HepG2 (cell line): ENCODE results near the gene DUT. TPM values are rescaled to one million over a fixed set of nuclear protein-coding genes. Genes with fewer than 3 reads are reported as not detected.

Source experiments
- ATAC-seq: fragments of 200-7000 bp; cut with Tn5 transposase; 3 replicates; pipeline ENCODE4 v1.9.1; 2020; ENCODE audit warnings: mild to moderate bottlenecking, moderate library complexity
- BruUV-seq: library from RNA; stranded (reverse); fragments of 400-500 nt; replicated peaks from 2 replicates; lab custom pipeline; 2021; lab: Mats Ljungman, UMichigan
- CTCF ChIA-PET: fragments of 300-600 bp; formaldehyde crosslinking; extraction: SDS; loops from one replicate; lab custom pipeline; 2021; ENCODE audit warnings: low total read pairs, inconsistent platforms, low intra/inter-chr PET ratio; lab: Yijun Ruan, JAX
- POLR2A ChIA-PET: fragments of 350-600 bp; sonication (Branson Sonifier 250); formaldehyde crosslinking; loops from one replicate; lab custom pipeline; 2020; ENCODE audit warnings: antibody characterized with exemption, inconsistent platforms; lab: Yijun Ruan, JAX
- DNase-seq: peaks from one replicate; pipeline ENCODE4 v3.0.0-alpha.2; 2015; ENCODE audit warnings: low spot score
- FAIRE-seq: peaks from 3 replicates; lab custom pipeline; 2011; peaks lifted over from hg19 to GRCh38; lab: Jason Lieb, UNC
- H2AFZ ChIP-seq: one replicate; pipeline ENCODE4 v1.6.1; 2011; ENCODE audit warnings: low read length, inconsistent platforms
- H3K27ac ChIP-seq: fragments of 300-600 bp; 3 replicates; pipeline ENCODE4 v1.8.0; 2011; ENCODE audit warnings: mixed run types, mild to moderate bottlenecking, mixed read lengths, low read length, inconsistent platforms; ENCODE audit not compliant: insufficient read depth; ENCODE audit errors: extremely low read length
- H3K27me3 ChIP-seq, 2 experiments: fragments of 200-600 bp in 1 of 2; 2 replicates in 1 of 2; 3 replicates in 1 of 2; pipeline versions ENCODE4 v1.6.0 to v1.8.0; 2011; ENCODE audit warnings: low read length in 2 of 2, mild to moderate bottlenecking in 2 of 2, moderate library complexity in 2 of 2, inconsistent platforms in 1 of 2; ENCODE audit not compliant: insufficient read depth in 2 of 2, control insufficient read depth in 1 of 2
- H3K36me3 ChIP-seq, 2 experiments: fragments of 200-600 bp in 1 of 2; replicated peaks in 1 of 2; 2 replicates in 1 of 2; 3 replicates in 1 of 2; pipeline versions ENCODE4 v1.5.1 to v1.8.0; 2011; ENCODE audit warnings: low read length in 2 of 2, inconsistent platforms in 1 of 2; ENCODE audit not compliant: insufficient read depth in 2 of 2, control insufficient read depth in 1 of 2
- H3K4me1 ChIP-seq: 2 replicates; pipeline ENCODE4 v1.5.1; 2012; ENCODE audit warnings: low read length, inconsistent platforms; ENCODE audit not compliant: insufficient read depth
- H3K4me2 ChIP-seq: 2 replicates; pipeline ENCODE4 v1.6.0; 2011; ENCODE audit warnings: low read depth, low read length, inconsistent platforms
- H3K4me3 ChIP-seq, 3 experiments: fragments of 200-600 bp in 1 of 3; sonication (generic), shearing (Covaris generic) in 1 of 3; replicated peaks in 1 of 3; 2 replicates each; pipeline ENCODE4 v1.5.1; 2011 to 2016; ENCODE audit warnings: low read length in 3 of 3, inconsistent platforms in 2 of 3, low read depth in 2 of 3, mild to moderate bottlenecking in 2 of 3, control low read depth in 1 of 3, mixed read lengths in 1 of 3; ENCODE audit not compliant: insufficient read depth in 1 of 3
- H3K79me2 ChIP-seq: one replicate; pipeline ENCODE4 v1.6.1; 2011; ENCODE audit warnings: low read length, inconsistent platforms; ENCODE audit not compliant: insufficient read depth
- H3K9ac ChIP-seq: 2 replicates; pipeline ENCODE4 v1.6.0; 2011; ENCODE audit warnings: mild to moderate bottlenecking, low read depth, low read length, inconsistent platforms; ENCODE audit not compliant: insufficient read depth
- H3K9me3 ChIP-seq: 2 replicates; pipeline ENCODE4 v1.5.1; 2012; ENCODE audit warnings: mild to moderate bottlenecking, low read length
- H4K20me1 ChIP-seq: 2 replicates; pipeline ENCODE4 v1.6.0; 2011; ENCODE audit warnings: inconsistent platforms, mild to moderate bottlenecking, low read length, moderate library complexity; ENCODE audit not compliant: insufficient read depth
- BRCA1 ChIP-seq: sonication (generic); formaldehyde crosslinking; IDR thresholded peaks from 2 replicates; pipeline ENCODE4 v1.4.0; 2020; ENCODE audit warnings: missing genetic modification reagents
- DMAP1 ChIP-seq: IDR thresholded peaks from 2 replicates; pipeline ENCODE4 v1.6.1; 2016
- HMG20B ChIP-seq: conservative IDR thresholded peaks from 2 replicates; pipeline ENCODE4 v1.6.1; 2016; ENCODE audit warnings: missing genetic modification reagents, missing compliant biosample characterization
- KLF13 ChIP-seq: sonication (generic); formaldehyde crosslinking; IDR thresholded peaks from 2 replicates; pipeline ENCODE4 v1.4.0; 2020; ENCODE audit warnings: mild to moderate bottlenecking, missing genetic modification reagents
- ZBTB3 ChIP-seq: sonication (generic); formaldehyde crosslinking; IDR thresholded peaks from 2 replicates; pipeline ENCODE4 v1.4.0; 2020; ENCODE audit warnings: low read depth, mild to moderate bottlenecking, moderate library complexity, missing genetic modification reagents, borderline replicate concordance
- ZNF230 ChIP-seq: sonication (generic); formaldehyde crosslinking; IDR thresholded peaks from 2 replicates; pipeline ENCODE4 v1.4.0; 2020; ENCODE audit warnings: mild to moderate bottlenecking, missing genetic modification reagents
- ZNF460 ChIP-seq: sonication (generic); formaldehyde crosslinking; IDR thresholded peaks from 2 replicates; pipeline ENCODE4 v1.5.1; 2020; ENCODE audit warnings: missing genetic modification reagents, mild to moderate bottlenecking, borderline replicate concordance
- WGBS: methylation state at CpG from one replicate; pipeline ENCODE4 v1.1.6; 2017; ENCODE audit warnings: low lambda C conversion rate; 5-methylcytosine and 5-hydroxymethylcytosine counted together
- in situ Hi-C: cut with HindIII; loops from 2 replicates; pipeline ENCODE4 v1.10.0; 2017; ENCODE audit warnings: low pct_unique_long_range_greater_than_20kb; ENCODE audit not compliant: extremely low pct_ligation_motif_present
- intact Hi-C: fragments of 100-400 bp; cut with micrococcal nuclease; formaldehyde crosslinking; loops from one replicate; pipeline ENCODE4 v1.10.0; 2022; ENCODE audit not compliant: unreplicated experiment
- polyA plus RNA-seq, 8 experiments: library from polyadenylated mRNA; depleted of rRNA in 3 of 8; stranded (reverse) in 7 of 8; unstranded in 1 of 8; fragments of >200 nt; fragmentation: Illumina TruSeq in 4 of 8; extraction: Trizol in 4 of 8; gene quantifications; 2 replicates each; pipeline versions ENCODE4 v1.2.1 to v1.2.3, GENCODE V29; 2011 to 2016; ENCODE audit warnings: low read depth in 4 of 8, missing spikeins in 1 of 8, mixed read lengths in 1 of 8; ENCODE audit not compliant: insufficient read depth in 1 of 8
- total RNA-seq, 5 experiments: library from RNA; depleted of rRNA; stranded (reverse); fragments of >200 nt; fragmentation: Illumina TruSeq; extraction: Trizol; gene quantifications; 2 replicates each; pipeline ENCODE4 v1.2.3, GENCODE V29; 2016; ENCODE audit warnings: low read depth in 1 of 5
- TF ChIP-seq, protein P1 (sequence below): IDR thresholded peaks from 2 replicates; pipeline ENCODE4 v1.6.1; 2016

Gene DUT
- total and polyA plus RNA-seq, 2 of the 13 experiments (the other 11 are each of a cell fraction or from before 2014, with no cell fraction given) = 36.7 to 131 TPM

- H3K4me1 ChIP-seq = no peaks in the 10 kb centered on the region
- H3K4me3 ChIP-seq = no peak overlapping the region
- no peaks in the 10 kb centered on the region for H3K79me2 ChIP-seq
- H3K9ac ChIP-seq = no peak overlapping the region
- DNase-seq = no peak
- H3K36me3 ChIP-seq = no peaks in the 10 kb centered on the region
- TF ChIP-seq, protein P1, sequence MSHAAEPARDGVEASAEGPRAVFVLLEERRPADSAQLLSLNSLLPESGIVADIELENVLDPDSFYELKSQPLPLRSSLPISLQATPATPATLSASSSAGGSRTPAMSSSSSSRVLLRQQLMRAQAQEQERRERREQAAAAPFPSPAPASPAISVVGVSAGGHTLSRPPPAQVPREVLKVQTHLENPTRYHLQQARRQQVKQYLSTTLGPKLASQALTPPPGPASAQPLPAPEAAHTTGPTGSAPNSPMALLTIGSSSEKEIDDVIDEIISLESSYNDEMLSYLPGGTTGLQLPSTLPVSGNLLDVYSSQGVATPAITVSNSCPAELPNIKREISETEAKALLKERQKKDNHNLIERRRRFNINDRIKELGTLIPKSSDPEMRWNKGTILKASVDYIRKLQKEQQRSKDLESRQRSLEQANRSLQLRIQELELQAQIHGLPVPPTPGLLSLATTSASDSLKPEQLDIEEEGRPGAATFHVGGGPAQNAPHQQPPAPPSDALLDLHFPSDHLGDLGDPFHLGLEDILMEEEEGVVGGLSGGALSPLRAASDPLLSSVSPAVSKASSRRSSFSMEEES (CRISPR knock-in tag) = no peak
- no peak for TF ChIP-seq ZNF230 (CRISPR knock-in tag)
- TF ChIP-seq DMAP1 (CRISPR knock-in tag) = no peak
- TF ChIP-seq ZBTB3 (CRISPR knock-in tag) = no peak
- no peak for TF ChIP-seq KLF13
- BruUV-seq = no TSS peak
- in situ Hi-C loops (no loop called here), intact Hi-C loops (no loop called here)
- FAIRE-seq = no peak
- no peaks in the 10 kb centered on the region for H4K20me1 ChIP-seq
- ChIA-PET POLR2A (no interaction called here), CTCF (no interaction called here)
- ATAC-seq = no peak
- H3K9me3 ChIP-seq = no peaks in the 10 kb centered on the region
- H3K27me3 ChIP-seq = no peaks in the 10 kb centered on the region; a peak in 1 of 5 replicates
- WGBS = 21% methylated on average over 3 of the region's 3 CpGs
- no peak overlapping the region for H3K4me2 ChIP-seq
- H3K27ac ChIP-seq = no peak overlapping the region
- no peak overlapping the region for H2AFZ ChIP-seq
Measured at GRCh38 chr15:48384616-48385015, 53.4 kb downstream of the DUT start.

- intact Hi-C loops = no loop called here
- Histone ChIP-seq H4K20me1 (no peaks in the 10 kb centered on the region), H3K9ac (no peak overlapping the region), H3K27ac (no peak overlapping the region), H3K9me3 (no peaks in the 10 kb centered on the region), H3K4me3 (no peak overlapping the region), H3K4me1 (no peaks in the 10 kb centered on the region), H3K4me2 (no peak overlapping the region), H3K36me3 (no peaks in the 10 kb centered on the region), H3K27me3 (no peaks in the 10 kb centered on the region; a peak in 1 of 5 replicates), H3K79me2 (no peaks in the 10 kb centered on the region)
- no peak for ATAC-seq
- WGBS = 11% methylated on average over 4 of the region's 4 CpGs
- in situ Hi-C loops = no loop called here
- CTCF ChIA-PET = no interaction called here
- no peak for FAIRE-seq
- DNase-seq = no peak
- no peak for TF ChIP-seq BRCA1 (CRISPR knock-in tag)
- TF ChIP-seq HMG20B = no peak
- TF ChIP-seq ZNF460 = no peak
- TF ChIP-seq, all 625 proteins: peak for 0
- BruUV-seq = no TSS peak
- POLR2A ChIA-PET = no interaction called here
- no peak overlapping the region for H2AFZ ChIP-seq
Measured at GRCh38 chr15:48385031-48385830, 54.0 kb downstream of the DUT start.
